Measurements from ENCODE around the gene OPN5. TPM values are rescaled to one million over a fixed set of nuclear protein-coding genes. Genes with fewer than 3 reads are reported as not detected.

The OPN5 gene
- total and polyA plus RNA-seq, 12 donors: 0.15 to 1.1 (median 0.35) TPM; not detected in 3

GRCh38 chr6:47772359-47772758, 9.5 kb upstream of the OPN5 start:
- H3K27me3 ChIP-seq: no peaks in the 10 kb centered on the region
- DNase-seq (no peak), ATAC-seq (no peak)
- no peak overlapping the region for H3K27ac ChIP-seq
- H3K36me3 ChIP-seq: no peaks in the 10 kb centered on the region
- H3K4me3 ChIP-seq: no peak overlapping the region
- TF ChIP-seq CTCF (IDR thresholded peaks at IDR 0.05): no peak
- H3K4me1 ChIP-seq: no peaks in the 10 kb centered on the region
- WGBS, 2 donors: 82 to 83% methylated on average over 2 of the region's 2 CpGs
- no peaks in the 10 kb centered on the region for H3K9me3 ChIP-seq
- intact Hi-C loops (cut with DNase I): loop anchor here in 2 of 10 donors (10.0 kb wide), 1 partner anchor 358 kb away; no protein-coding TSS in a partner anchor

DNA sequence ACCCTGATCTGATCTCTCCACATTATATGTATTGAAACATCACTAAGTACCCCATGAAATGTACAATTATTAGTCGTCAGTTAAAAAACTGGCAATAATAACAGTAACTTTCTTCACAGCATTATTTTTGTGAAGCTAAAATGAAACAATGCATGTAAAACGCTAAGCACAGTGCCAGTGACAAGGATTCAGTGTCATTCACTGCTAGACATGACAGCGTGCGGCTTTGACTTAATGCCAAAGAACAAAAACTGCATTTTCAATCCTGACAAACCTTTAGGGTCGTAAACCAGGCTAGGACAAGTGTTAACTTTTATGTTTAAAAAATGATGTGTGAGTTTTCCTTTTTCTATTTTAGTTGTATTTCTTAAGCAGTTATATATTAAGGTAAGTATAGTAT, 8.8 kb upstream of the OPN5 start:
- intact Hi-C loops (cut with DNase I): loop anchor here in 2 of 10 donors (10.0 kb wide), 1 partner anchor 358 kb away; no protein-coding TSS in a partner anchor
- Histone ChIP-seq H3K27ac (no peak overlapping the region), H3K4me1 (no peaks in the 10 kb centered on the region), H3K27me3 (no peaks in the 10 kb centered on the region), H3K9me3 (no peaks in the 10 kb centered on the region), H3K36me3 (no peaks in the 10 kb centered on the region), H3K4me3 (no peak overlapping the region)
- TF ChIP-seq CTCF (IDR thresholded peaks at IDR 0.05): no peak
- no peak for ATAC-seq
- DNase-seq: no peak
- 84 to 90% methylated on average over 5 of the region's 5 CpGs for WGBS, 2 donors

DNA sequence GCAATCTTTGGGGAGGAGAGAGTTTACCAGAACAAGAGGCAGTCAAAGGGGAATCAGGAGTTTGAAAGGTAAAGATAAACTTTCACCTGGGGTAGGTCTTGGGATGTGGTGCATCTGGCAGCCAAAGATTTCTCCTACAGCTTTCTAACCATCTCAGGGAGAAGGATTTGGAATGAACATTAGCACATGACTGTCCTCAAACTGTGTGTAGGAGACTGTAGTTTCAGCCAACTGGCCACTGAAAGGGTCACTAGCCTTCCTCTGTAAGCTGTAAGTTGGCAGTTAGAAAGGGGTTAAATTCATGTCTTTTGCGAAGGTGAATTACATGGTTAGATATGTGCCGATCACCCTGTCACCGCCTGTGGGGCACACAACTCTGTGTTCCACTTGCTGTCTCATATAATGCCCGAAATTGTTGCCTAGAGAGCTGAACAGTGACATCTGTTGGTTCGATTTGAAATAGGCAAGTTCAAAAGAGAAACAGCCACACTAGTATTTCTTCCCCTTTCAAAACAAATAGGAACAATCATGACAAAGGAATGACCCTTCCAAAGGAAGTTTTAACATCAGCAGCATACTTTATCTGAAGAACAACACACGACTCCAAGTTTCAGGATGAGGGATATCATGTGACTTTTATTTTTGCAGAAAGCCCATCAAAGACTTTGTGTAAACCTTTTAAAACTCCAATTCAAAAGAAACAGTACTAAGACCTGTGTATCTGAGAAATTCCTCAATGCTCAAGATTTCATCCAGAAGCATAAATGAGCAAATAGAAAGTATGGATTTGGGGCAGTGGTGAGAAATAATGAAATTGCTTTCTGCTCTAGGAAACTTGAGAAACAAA, 1.1 kb upstream of the OPN5 start:
- H3K9me3 ChIP-seq: no peaks in the 10 kb centered on the region
- DNase-seq: peak in 1 of 2 donors; percentile 23
- peak in 7 of 8 donors; percentile 81 to 86 (median 84) for ATAC-seq
- peak overlapping the region in 1 of 10 donors; percentile 10 for H3K4me3 ChIP-seq
- TF ChIP-seq CTCF (IDR thresholded peaks at IDR 0.05): peak; percentile 23 to 79 (median 66)
- peaks cover 0 to 6% (median 0%) of the 10 kb centered on the region in 7 donors for H3K27me3 ChIP-seq
- H3K4me1 ChIP-seq: peaks cover 0 to 10% (median 4%) of the 10 kb centered on the region in 9 donors
- 0 to 1% methylated on average over 6 of the region's 6 CpGs for WGBS, 2 donors
- intact Hi-C loops (cut with DNase I): loop anchor here (1.0 to 10.0 kb wide), 9 partner anchors 148 to 1634 kb away; no protein-coding TSS in a partner anchor
- H3K27ac ChIP-seq: peak overlapping the region in 1 of 10 donors; percentile 25
- H3K36me3 ChIP-seq: no peaks in the 10 kb centered on the region

DNA sequence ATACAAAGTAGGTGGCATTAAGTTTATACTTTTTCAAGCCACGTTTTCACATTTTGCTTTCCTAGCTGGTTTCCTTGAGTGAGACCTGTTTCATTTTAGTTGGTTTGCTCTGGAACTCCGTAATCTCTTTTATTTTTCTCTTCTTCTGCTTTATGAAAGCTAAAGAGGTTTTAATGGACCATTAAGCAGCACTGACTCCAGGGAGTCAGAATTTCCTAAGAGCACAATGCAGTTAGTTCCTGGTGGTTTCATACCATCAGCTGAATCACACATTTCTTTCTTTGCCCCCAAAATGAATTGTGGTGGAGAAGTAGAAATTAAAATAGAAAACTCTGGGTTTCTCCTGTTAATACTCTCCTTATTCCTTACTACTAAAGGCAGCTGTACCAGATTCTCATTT, 3.4 kb downstream of the OPN5 start:
- Histone ChIP-seq H3K4me1 (peaks cover 0 to 16% (median 10%) of the 10 kb centered on the region in 9 donors), H3K4me3 (no peak overlapping the region), H3K27ac (no peak overlapping the region), H3K36me3 (no peaks in the 10 kb centered on the region), H3K27me3 (peaks cover 0 to 27% (median 13%) of the 10 kb centered on the region in 7 donors), H3K9me3 (no peaks in the 10 kb centered on the region)
- no peak for DNase-seq
- TF ChIP-seq CTCF (IDR thresholded peaks at IDR 0.05): no peak
- intact Hi-C loops (cut with DNase I): loop anchor here in 9 of 10 donors (5.0 to 10.0 kb wide), 5 partner anchors 980 to 1630 kb away; no protein-coding TSS in a partner anchor
- no peak for ATAC-seq
- 71 to 80% methylated on average over 2 of the region's 2 CpGs for WGBS, 2 donors

Data from heart right ventricle (tissue), 16 donors.